Lower lobe of right lung (tissue), 2 donors: ENCODE measurements around the gene GREM1. TPM values are rescaled to one million over a fixed set of nuclear protein-coding genes. Genes with fewer than 3 reads are reported as not detected.

Experiments used
- ATAC-seq, 2 donors: fragments of 200-7000 bp; cut with Tn5 transposase; one replicate each; pipeline ENCODE4 v1.9.1; 2020 to 2022; ENCODE audit warnings: mild to moderate bottlenecking in 2 of 2, moderate library complexity in 2 of 2
- DNase-seq: peaks from one replicate; pipeline ENCODE4 v3.0.0-alpha.2; 2020
- H3K27ac ChIP-seq: fragments of 200-600 bp; one replicate; pipeline ENCODE4 v1.8.0; 2022
- H3K27me3 ChIP-seq: fragments of 200-600 bp; one replicate; pipeline ENCODE4 v1.8.0; 2022; ENCODE audit warnings: low read depth
- H3K36me3 ChIP-seq: fragments of 200-600 bp; one replicate; pipeline ENCODE4 v1.8.0; 2022; ENCODE audit warnings: mild to moderate bottlenecking
- H3K4me1 ChIP-seq: fragments of 200-600 bp; one replicate; pipeline ENCODE4 v1.8.0; 2022
- H3K4me3 ChIP-seq: fragments of 200-600 bp; one replicate; pipeline ENCODE4 v1.8.0; 2022; ENCODE audit warnings: mild to moderate bottlenecking
- H3K9me3 ChIP-seq: fragments of 200-600 bp; one replicate; pipeline ENCODE4 v1.8.0; 2022
- intact Hi-C: fragments of 100-400 bp; cut with DNase I; formaldehyde crosslinking; loops from one replicate; pipeline ENCODE4 v1.11.0; 2022
- total RNA-seq: library from RNA; stranded (reverse); fragmentation: NEBNext Ultra II Directional; extraction: Animal tissue kit (Norgen Biotek cat#: 25700); gene quantifications from one replicate; pipeline ENCODE4 v1.2.1, GENCODE V29; 2021
- TF ChIP-seq, protein P1 (sequence below): fragments of 200-600 bp; IDR thresholded peaks from one replicate; pipeline ENCODE4 v1.8.0; 2022; ENCODE audit warnings: antibody characterized with exemption, mild to moderate bottlenecking
- donor health status: DM: no; HTN: yes; CAD: no; lungs with severe emphysema.

Gene GREM1
- total RNA-seq, 1 donor from 2014 or later, result 3.1 TPM

DNA sequence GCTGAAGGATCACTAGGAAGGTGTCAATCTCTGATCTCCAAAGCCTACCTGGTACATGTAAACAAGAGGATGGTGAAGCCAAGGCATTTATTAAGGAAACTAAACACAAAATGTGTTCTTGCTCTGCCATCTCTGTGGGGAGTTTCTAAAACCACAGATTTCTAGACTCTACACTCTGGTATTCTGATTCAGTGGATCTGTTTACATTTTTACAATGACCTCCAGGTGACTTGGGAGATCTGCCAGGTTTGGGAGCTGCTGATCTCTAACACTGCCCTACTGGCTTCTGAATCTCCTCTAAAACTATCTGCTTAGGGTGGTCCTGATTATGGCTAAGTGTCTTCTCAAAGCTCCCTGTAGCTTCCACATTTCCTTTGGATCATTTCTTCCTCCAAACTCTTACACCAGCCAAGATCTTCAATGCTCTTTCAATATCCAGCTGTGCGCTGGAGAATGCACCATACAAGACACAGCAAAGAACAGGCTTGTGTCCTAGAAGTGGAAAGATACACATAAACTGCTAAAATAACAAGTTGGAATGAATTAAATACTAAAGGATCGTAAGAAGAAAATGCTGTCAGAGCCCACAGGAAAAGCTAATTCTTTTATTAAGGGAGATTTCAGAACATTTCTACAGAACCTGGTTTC is 72.7 kb downstream of the GREM1 start:
- TF ChIP-seq, protein P1, sequence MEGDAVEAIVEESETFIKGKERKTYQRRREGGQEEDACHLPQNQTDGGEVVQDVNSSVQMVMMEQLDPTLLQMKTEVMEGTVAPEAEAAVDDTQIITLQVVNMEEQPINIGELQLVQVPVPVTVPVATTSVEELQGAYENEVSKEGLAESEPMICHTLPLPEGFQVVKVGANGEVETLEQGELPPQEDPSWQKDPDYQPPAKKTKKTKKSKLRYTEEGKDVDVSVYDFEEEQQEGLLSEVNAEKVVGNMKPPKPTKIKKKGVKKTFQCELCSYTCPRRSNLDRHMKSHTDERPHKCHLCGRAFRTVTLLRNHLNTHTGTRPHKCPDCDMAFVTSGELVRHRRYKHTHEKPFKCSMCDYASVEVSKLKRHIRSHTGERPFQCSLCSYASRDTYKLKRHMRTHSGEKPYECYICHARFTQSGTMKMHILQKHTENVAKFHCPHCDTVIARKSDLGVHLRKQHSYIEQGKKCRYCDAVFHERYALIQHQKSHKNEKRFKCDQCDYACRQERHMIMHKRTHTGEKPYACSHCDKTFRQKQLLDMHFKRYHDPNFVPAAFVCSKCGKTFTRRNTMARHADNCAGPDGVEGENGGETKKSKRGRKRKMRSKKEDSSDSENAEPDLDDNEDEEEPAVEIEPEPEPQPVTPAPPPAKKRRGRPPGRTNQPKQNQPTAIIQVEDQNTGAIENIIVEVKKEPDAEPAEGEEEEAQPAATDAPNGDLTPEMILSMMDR, result no peak
- intact Hi-C loops, result no loop called here
- H3K4me1 ChIP-seq, result no peaks in the 10 kb centered on the region
- H3K9me3 ChIP-seq, result no peaks in the 10 kb centered on the region
- no peaks in the 10 kb centered on the region for H3K27me3 ChIP-seq
- no peak for ATAC-seq
- H3K36me3 ChIP-seq, result no peaks in the 10 kb centered on the region
- H3K27ac ChIP-seq, result no peak overlapping the region
- no peak overlapping the region for H3K4me3 ChIP-seq
- no peak for DNase-seq

DNA sequence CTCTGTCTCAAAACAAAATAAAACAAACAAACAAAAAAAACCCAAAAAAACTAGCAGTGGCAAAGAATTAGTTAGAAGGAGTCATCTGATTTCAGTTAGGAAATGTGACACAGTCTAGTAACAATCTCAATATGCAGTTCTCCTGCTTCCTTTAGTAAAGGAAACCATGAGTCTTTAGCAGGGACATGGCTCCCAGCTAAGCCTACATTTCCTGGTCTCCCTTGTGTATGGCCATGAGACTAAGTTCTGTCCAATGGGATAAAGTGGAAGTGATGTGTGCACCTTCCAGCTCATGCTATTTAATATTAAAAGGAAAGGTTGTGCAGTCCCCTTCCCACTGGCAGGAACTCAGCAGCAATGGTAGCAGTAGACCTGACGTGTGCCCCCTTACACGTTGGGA is 74.6 kb downstream of the GREM1 start:
- Histone ChIP-seq H3K9me3 (no peaks in the 10 kb centered on the region), H3K27me3 (no peaks in the 10 kb centered on the region), H3K4me3 (no peak overlapping the region), H3K4me1 (no peaks in the 10 kb centered on the region), H3K36me3 (no peaks in the 10 kb centered on the region), H3K27ac (no peak overlapping the region)
- TF ChIP-seq, protein P1, result no peak
- no peak for DNase-seq
- ATAC-seq, result no peak
- intact Hi-C loops, result no loop called here

Other genes with a start within 250 kb of the GREM1 start
- gene GOLGA8N, start 124.5 kb upstream of the GREM1 start, total RNA-seq, result 14.3 TPM
- 4.9 TPM for gene ARHGAP11A, start 102.5 kb upstream of the GREM1 start, total RNA-seq
- 0.65 TPM for gene SCG5, start 76.3 kb upstream of the GREM1 start, total RNA-seq